CD4-positive, alpha-beta T cell treated with Interleukin-4 for 1 hour (primary cell): ENCODE results near the gene CBR4.
"Not testable (repeated sequence)": the region's sequence is repeated elsewhere in the genome, so short reads cannot be mapped to it uniquely, and the experiment has no call there.

Experiments used
- DNase-seq, 2 donors: peaks; one replicate each; pipeline ENCODE4 v3.0.0-alpha.2; 2020 to 2022

CBR4 gene

DNA sequence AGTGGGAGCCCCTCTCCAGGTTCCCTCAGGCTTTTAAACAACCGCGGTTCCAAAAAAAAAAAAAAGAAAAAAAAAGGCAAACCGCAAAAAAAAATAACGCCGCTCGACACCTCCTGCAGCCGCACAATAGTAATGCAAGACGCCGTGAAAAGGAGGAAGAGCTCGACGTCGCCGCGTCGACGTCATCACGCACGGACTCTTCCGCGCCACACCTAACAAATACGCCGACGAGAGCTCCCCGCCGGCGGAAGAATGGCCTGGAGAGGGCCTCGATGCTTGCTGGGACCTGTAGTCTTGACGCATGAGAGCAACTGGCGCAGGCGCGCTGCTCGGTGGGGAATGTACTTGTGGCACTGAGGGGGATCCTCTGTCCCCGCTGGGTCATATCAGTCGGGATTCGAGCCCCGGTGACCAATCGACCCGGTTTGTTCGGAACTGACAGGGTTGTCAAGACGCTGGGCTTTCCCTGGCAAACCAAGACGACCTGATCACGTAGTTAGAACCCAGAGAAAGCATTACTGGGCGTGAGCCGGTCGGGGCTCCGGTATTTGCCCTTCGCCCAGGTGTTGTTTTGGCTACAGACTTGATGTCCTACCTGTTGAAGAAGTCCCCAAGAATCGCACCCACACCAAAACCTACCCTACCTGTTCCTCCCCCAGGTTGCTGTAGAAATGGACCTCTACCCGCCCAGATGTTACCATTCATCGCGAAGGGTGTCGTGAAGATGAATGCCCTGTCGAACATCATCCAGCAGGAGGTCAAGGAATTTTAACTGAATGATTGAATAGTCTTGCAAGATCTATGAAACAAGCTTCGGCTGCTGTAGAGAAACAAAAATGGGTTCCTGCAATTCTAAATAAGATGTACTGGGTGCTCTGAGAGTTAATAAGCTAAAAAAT, at the start of gene CBR4:
CBR4 (minus strand) TSS at position 131 of the 899 bp plus-strand sequence. CDS start 166 bp downstream, outside the sequence.
- DNase-seq = peak; percentile 97 to 98

DNA sequence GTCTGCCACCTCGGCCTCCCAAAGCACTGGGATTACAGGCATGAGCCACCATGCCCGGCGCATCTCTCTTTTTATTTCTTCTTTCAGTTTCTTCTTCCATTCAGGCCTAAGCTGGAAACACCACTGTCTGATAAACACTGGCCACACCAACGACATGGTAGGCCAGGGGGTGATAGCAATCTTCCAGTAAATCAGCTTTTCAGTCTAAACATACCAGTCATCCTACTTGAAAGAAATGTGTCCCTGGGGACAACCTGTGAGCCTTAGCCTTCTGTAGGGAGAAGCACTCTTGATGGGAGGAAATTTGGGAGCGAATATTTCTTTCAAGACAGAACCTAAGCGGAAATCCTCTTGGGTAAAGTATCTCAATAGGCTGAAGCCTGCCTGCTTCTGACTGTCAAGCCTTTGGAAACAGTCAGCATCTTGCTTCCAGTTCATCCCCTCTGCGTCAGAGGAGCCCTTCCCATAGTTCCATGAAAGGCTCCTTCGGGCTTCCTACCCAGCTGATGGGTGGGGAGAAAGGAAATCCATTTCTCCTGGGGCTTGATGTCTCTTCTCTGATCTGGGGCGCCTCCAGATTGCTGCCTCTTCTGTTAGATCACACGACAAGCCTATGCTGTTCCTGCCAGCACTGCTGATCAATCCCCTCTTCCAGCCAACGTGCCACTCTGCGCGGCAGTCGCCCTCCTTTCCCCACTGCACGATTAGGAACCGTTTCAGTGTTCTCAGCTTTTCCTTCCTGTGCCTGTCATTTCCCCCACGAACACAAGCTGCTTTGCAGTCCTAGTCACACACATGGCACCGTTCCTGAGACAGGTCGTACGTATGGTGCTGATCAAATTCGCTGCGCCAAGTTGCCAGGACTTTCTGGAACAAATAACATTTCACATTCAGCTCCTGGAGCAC, 49.5 kb upstream of the CBR4 start:
- DNase-seq = no peak

DNA sequence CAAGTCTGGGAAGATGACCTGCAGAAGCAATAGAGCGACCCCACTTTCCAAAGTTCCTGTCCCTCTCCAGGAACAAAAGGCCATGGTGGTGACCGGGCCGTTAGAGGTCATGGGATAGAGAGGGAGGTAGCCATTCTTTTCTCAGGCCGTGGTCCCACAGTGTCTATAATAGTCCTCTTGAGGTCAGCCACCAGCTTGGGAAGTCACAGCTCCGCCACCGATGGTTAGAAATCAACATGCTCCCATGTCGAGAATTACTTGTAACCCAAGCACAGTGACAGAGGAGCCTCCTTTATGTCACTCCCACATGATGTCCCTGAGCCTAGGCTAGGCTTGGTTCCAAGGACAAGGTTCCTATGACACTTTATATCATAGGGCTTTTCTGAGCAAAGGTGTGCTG, 48.3 kb upstream of the CBR4 start:
- no peak for DNase-seq

GRCh38 chr4:169054879-169055278, 44.8 kb upstream of the CBR4 start:
- DNase-seq = no peak

- no peak for DNase-seq
Measured at GRCh38 chr4:169052594-169052945, 42.5 kb upstream of the CBR4 start.

GRCh38 chr4:169051761-169052593, 41.9 kb upstream of the CBR4 start:
- no peak for DNase-seq

DNA sequence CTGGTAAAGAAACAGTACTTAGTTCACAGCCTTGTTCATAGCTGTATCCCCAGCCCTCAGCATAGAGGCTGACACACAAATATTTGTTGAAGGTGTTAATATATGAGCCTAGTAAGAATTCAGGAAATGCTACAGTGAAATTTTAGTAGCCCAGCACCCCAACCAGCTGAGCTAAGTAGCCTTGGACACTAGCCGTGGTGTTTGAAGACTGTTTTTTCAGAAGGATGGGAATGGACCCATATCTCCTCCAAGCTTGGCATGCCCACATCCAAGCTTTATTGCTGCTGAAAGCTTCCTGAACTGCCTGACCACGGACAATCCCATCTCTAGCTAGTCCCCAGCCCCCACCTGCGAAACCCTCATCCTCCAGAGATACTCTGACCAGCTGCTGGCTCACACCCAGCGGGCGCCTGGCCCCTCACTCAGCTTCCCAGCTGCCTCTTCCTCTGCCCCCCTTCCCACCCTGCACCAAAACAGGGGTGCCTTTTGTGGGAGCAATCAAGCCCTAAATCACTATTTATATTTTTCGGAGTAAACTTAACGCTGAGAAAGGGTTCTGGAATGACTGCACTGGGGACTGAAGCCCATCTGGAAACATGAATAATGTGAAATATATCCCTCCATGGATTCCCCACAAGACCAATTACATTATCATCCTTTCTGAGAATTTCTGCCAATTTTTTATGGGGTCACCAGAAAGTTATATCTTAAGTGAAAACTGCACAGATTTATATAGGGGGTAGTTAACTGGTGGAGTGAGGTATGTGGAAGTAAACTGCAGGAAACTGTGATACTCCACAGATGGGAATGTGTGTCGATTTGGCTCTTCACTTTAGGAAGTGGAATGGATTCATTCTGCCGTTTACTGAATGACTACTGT, 41.1 kb upstream of the CBR4 start:
- DNase-seq = no peak

DNA sequence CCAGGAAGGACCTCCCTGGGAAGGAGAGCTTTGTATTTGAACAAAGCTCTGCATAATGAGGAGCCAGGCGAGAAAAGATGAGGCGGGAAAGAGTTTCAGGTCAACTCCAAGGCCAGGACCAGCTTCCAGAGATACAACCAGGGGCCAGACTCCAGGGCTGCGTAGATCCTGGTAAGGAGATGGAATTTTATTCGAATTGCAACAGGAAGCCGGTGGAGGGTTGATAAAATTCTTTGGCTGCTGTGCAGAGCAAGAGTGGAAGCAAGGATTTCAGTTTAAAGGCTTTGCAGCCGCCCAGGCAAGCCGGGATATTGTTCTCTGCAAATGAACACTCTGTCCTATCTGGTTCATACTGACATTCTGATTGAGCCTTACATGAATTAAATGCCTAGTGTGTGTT, 40.2 kb upstream of the CBR4 start:
- no peak for DNase-seq

DNA sequence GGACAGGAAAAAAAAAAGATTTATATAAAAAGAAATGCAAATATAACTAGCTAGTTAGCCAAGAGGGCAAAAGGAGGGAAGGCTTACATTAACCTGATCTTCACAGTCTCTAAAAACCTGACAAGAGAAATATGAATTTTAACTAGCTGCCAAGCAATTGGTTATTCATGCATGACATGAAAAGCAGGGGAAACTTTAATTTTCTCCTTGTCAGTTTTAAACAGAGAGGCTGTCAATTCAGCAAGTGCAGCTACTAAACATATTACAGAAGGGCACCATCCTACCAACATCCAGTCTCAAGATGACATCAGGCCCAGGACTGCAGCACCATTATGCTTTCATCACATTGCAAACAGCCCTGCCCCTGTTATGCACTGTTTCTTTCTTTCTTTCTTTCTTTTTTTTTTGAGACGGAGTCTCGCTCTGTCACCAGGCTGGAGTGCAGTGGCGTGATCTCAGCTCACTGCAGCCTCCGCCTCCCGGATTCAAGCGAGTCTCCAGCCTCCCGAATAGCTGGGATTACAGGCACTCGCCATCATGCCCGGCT, 38.9 kb upstream of the CBR4 start:
- no peak for DNase-seq

- no peak for DNase-seq
Measured at GRCh38 chr4:169047956-169048355, 37.9 kb upstream of the CBR4 start.

DNA sequence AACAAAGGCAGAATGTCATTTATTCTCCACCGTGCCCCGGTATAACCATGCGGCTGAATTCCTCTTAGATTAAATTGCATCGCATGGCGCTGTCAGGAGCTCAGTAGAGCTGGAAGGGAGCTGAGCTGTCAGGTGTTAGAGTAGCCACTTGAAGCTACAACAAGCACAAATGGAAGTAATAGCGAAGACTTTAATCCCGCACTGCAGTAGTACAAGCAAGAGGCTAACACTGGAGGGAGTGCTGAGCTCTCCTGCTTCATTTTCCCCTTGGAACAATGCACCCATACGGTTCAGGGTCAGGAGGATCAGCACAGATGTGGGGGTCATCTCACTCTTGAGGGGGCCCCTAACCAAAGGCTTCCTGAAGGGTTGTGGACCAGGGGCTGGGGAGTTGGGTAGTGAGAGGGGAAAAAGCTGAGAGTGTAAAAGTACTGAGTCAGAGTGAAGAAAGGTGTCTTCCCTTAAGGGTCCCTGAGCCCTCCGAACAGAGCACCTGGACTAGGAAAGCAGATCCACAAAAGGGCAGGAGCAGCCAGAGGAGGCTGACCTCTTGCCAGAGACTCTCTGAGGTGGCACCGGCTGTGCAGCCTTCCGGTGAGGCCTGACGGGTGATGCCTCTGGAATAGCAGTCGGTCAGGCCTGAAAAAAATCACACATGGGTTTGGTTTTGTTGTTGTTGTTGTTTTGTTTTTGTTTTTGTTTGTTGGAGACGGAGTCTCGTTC, 36.0 kb upstream of the CBR4 start:
- no peak for DNase-seq

DNA sequence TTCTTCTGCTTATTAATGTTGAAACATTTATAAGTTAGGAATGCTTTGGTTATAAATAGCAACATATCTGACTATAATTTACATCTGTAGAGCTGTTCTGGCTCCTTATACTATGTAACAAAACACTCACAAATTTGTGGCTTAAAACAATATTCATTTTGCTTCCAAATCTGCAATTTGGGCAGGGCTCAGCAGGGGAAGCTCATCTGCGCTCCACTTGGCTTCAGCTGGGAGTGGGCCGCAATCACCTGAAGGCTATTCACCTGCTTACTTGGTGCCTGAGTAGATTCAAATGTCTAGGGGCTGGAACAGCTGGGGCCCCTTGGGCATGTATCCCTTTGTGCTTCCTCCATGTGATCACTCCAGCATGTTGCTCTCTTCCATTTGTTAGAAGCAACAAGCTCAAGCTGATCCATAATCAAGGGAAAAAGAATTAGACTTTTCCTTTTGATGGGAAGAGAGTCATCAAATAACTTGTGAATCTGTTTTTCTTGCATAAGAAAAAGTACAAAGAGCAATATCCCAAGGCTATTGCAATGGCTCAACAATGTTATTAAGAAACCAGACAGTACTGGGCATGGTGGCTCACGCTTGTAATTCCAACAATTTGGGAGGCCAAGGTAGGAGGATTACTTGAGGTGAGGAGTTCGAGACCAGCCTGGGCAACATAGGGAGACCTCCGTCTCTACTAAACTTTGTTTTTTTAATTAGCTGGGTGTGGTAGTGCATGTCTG, 34.8 kb upstream of the CBR4 start:
- no peak for DNase-seq

DNA sequence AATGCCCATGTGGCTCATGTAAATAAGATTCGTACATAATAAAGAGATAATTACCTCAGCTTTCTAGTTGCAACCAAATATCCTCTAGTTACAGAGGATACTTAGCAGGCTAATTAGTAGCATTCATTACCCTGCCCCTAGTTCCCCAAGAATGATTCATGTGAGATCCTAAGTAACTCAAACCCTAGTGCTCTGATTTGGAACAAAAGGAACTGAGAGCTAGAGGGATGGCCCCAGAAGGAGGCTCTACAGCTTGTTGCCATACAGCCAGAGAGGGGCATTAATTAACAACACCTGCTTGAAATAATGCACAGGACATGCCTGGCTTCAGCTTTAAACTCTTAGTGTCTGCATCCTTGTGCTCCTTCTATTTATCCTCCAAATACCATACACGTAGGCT, 32.6 kb upstream of the CBR4 start:
- no peak for DNase-seq

DNA sequence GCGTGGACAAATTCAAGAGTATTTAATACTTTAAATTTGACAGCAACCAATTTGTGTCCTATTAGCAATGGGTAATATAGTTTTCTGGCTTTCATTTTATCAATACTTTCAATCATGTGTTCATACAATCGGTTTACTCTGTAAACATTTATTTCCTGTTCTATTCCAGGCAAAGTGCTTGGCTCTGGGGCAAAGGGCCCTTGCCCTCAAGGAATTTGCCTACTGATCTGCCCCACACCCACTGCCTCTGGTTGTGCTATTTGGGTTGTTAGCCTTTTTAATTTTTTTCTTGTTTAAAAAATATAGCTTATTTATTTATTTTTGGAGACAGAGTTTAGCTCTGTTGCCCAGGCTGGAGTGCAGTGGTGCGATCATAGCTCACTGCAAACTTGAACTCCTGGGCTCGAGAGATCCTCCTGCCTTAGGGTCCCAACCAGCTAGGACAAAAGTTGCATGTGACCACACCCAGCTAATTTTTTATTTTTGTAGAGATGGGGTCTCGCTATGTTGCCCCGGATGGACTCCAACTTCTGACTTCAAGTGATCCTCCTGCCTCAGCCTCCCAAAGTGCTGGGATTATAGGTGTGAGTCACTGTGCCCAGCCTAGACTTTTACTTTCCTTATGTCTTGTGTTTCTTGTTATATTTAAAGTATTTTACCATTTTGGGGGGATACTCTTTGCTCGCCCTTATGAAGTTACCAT, 30.7 kb upstream of the CBR4 start:
- no peak for DNase-seq

- no peak for DNase-seq
Measured at GRCh38 chr4:169039251-169039954, 29.3 kb upstream of the CBR4 start.

GRCh38 chr4:169037506-169037905, 27.5 kb upstream of the CBR4 start:
- DNase-seq = no peak

GRCh38 chr4:169035871-169036620, 26.0 kb upstream of the CBR4 start:
- not testable (repeated sequence) for DNase-seq

GRCh38 chr4:169033660-169034059, 23.6 kb upstream of the CBR4 start:
- no peak for DNase-seq
